H1 (cell line): ENCODE measurements around the gene RAVER2. TPM values are rescaled to one million over a fixed set of nuclear protein-coding genes. Genes with fewer than 3 reads are reported as not detected.

ENCODE experiments used
- CTCF ChIA-PET: fragments of 300-600 bp; sonication (Branson Sonifier 250); formaldehyde crosslinking; loops from one replicate; lab custom pipeline; 2021; ENCODE audit not compliant: partially characterized antibody; lab: Charles Lee
- POLR2A ChIA-PET: fragments of 300-600 bp; sonication (Branson Sonifier 250); formaldehyde crosslinking; loops from one replicate; lab custom pipeline; 2021; ENCODE audit warnings: inconsistent platforms; ENCODE audit not compliant: partially characterized antibody; lab: Charles Lee
- DNase-seq, 2 experiments: peaks; one replicate each; pipeline versions ENCODE4 v3.0.0 to v3.0.0-alpha.2; 2010 to 2022; ENCODE audit warnings: low spot score in 2 of 2, low read depth in 1 of 2, mixed read lengths in 1 of 2
- FAIRE-seq: peaks from 2 replicates; lab custom pipeline; 2011; peaks lifted over from hg19 to GRCh38; lab: Jason Lieb, UNC
- H2AFZ ChIP-seq: 2 replicates; pipeline ENCODE4 v1.8.1; 2012; ENCODE audit warnings: low read length, inconsistent platforms
- H2AK5ac ChIP-seq: 2 replicates; pipeline ENCODE4 v1.6.1; 2013; ENCODE audit warnings: low read depth, low read length
- H2BK120ac ChIP-seq: replicated peaks from 2 replicates; pipeline ENCODE3; 2013; ENCODE audit warnings: low read depth, low read length, inconsistent platforms
- H2BK12ac ChIP-seq: 2 replicates; pipeline ENCODE4 v1.6.1; 2013; ENCODE audit warnings: low read depth, low read length
- H2BK15ac ChIP-seq: 2 replicates; pipeline ENCODE4 v1.6.1; 2013; ENCODE audit warnings: low read length
- H2BK20ac ChIP-seq: 2 replicates; pipeline ENCODE4 v1.6.1; 2013; ENCODE audit warnings: low read length
- H2BK5ac ChIP-seq: 2 replicates; pipeline ENCODE4 v1.6.1; 2013; ENCODE audit warnings: low read depth, low read length
- H3K14ac ChIP-seq: 2 replicates; pipeline ENCODE4 v1.6.1; 2013; ENCODE audit warnings: inconsistent platforms; ENCODE audit not compliant: insufficient read length
- H3K18ac ChIP-seq: 2 replicates; pipeline ENCODE4 v1.6.1; 2013; ENCODE audit warnings: low read length; ENCODE audit errors: extremely low read depth
- H3K23ac ChIP-seq: 2 replicates; pipeline ENCODE4 v1.6.1; 2013; ENCODE audit warnings: inconsistent platforms; ENCODE audit not compliant: insufficient read length
- H3K23me2 ChIP-seq: 2 replicates; pipeline ENCODE4 v1.6.1; 2013; ENCODE audit warnings: low read depth, low read length
- H3K27ac ChIP-seq: 2 replicates; pipeline ENCODE4 v1.6.1; 2011; ENCODE audit warnings: low read depth, low read length, inconsistent platforms
- H3K27me3 ChIP-seq, 4 experiments: replicated peaks in 1 of 4; 1 replicate in 1 of 4; 2 replicates in 3 of 4; pipeline versions ENCODE4 v1.6.1 to v1.8.1; 2011 to 2013; ENCODE audit warnings: low read length in 3 of 4, mild to moderate bottlenecking in 3 of 4, inconsistent platforms in 2 of 4, mixed read lengths in 2 of 4, moderate library complexity in 1 of 4; ENCODE audit not compliant: control insufficient read depth in 3 of 4, insufficient read depth in 3 of 4; ENCODE audit errors: extremely low read depth in 1 of 4
- H3K36me3 ChIP-seq, 4 experiments: 2 replicates each; pipeline versions ENCODE4 v1.6.1 to v1.8.1; 2011 to 2013; ENCODE audit warnings: mild to moderate bottlenecking in 4 of 4, low read length in 3 of 4, moderate library complexity in 2 of 4, control low read depth in 1 of 4, inconsistent platforms in 1 of 4; ENCODE audit not compliant: insufficient read depth in 4 of 4, control insufficient read depth in 2 of 4
- H3K4ac ChIP-seq: replicated peaks from 2 replicates; pipeline ENCODE3; 2013; ENCODE audit warnings: low read length, low read depth, mixed read lengths, inconsistent platforms; ENCODE audit not compliant: insufficient read length
- H3K4me1 ChIP-seq, 4 experiments: replicated peaks in 1 of 4; 1 replicate in 1 of 4; 2 replicates in 3 of 4; pipeline versions ENCODE4 v1.6.1 to v1.8.1; 2011 to 2013; ENCODE audit warnings: low read length in 3 of 4, inconsistent platforms in 2 of 4, mixed read lengths in 1 of 4; ENCODE audit not compliant: insufficient read depth in 4 of 4, control insufficient read depth in 3 of 4
- H3K4me2 ChIP-seq, 2 experiments: 2 replicates each; pipeline versions ENCODE4 v1.6.1 to v1.8.1; 2011 to 2013; ENCODE audit warnings: low read depth in 2 of 2, low read length in 2 of 2, control low read depth in 1 of 2, inconsistent platforms in 1 of 2, mild to moderate bottlenecking in 1 of 2; ENCODE audit not compliant: insufficient read depth in 1 of 2
- H3K4me3 ChIP-seq, 4 experiments: fragments of 200-600, 300-600 bp in 1 of 4; sonication (generic), shearing (Covaris generic), sonication (Bioruptor Twin) in 1 of 4; 2 replicates each; pipeline versions ENCODE4 v1.5.1 to v1.8.1; 2011 to 2016; ENCODE audit warnings: low read length in 4 of 4, low read depth in 3 of 4, control low read depth in 2 of 4, inconsistent platforms in 2 of 4, mild to moderate bottlenecking in 2 of 4, mixed read lengths in 1 of 4, moderate library complexity in 1 of 4; ENCODE audit not compliant: insufficient read depth in 2 of 4; ENCODE audit errors: extremely low read depth in 1 of 4
- H3K56ac ChIP-seq: replicated peaks from 2 replicates; pipeline ENCODE3; 2013; ENCODE audit warnings: low read depth, mild to moderate bottlenecking, mixed read lengths, low read length, inconsistent platforms; ENCODE audit not compliant: insufficient read length
- H3K79me1 ChIP-seq: 2 replicates; pipeline ENCODE4 v1.6.1; 2013; ENCODE audit warnings: low read depth, low read length, control low read depth
- H3K79me2 ChIP-seq, 2 experiments: 2 replicates each; pipeline versions ENCODE4 v1.6.1 to v1.8.1; 2012 to 2013; ENCODE audit warnings: low read length in 2 of 2, mild to moderate bottlenecking in 2 of 2, inconsistent platforms in 1 of 2; ENCODE audit not compliant: insufficient read depth in 2 of 2, control insufficient read depth in 1 of 2
- H3K9ac ChIP-seq, 4 experiments: replicated peaks in 1 of 4; 1 replicate in 1 of 4; 2 replicates in 3 of 4; pipeline versions ENCODE4 v1.6.1 to v1.8.1; 2011 to 2013; ENCODE audit warnings: low read depth in 3 of 4, low read length in 3 of 4, control low read depth in 2 of 4, mild to moderate bottlenecking in 2 of 4, moderate library complexity in 2 of 4, inconsistent platforms in 1 of 4; ENCODE audit errors: extremely low read depth in 1 of 4
- H3K9me3 ChIP-seq, 2 experiments: 2 replicates each; pipeline versions ENCODE4 v1.6.1 to v1.8.1; 2012 to 2013; ENCODE audit warnings: mild to moderate bottlenecking in 2 of 2, moderate library complexity in 2 of 2, control low read depth in 1 of 2, inconsistent platforms in 1 of 2, low read depth in 1 of 2, low read length in 1 of 2, mixed read lengths in 1 of 2; ENCODE audit not compliant: insufficient read depth in 2 of 2
- H4K20me1 ChIP-seq, 2 experiments: replicated peaks in 1 of 2; 2 replicates each; pipeline versions ENCODE3 to v1.8.1; 2011 to 2013; ENCODE audit warnings: inconsistent platforms in 2 of 2, low read length in 2 of 2, mild to moderate bottlenecking in 1 of 2; ENCODE audit not compliant: insufficient read depth in 2 of 2, control insufficient read depth in 1 of 2
- H4K5ac ChIP-seq: 2 replicates; pipeline ENCODE4 v1.6.1; 2013; ENCODE audit warnings: low read length, low read depth, mixed read lengths, inconsistent platforms; ENCODE audit not compliant: insufficient read length
- H4K8ac ChIP-seq: 2 replicates; pipeline ENCODE4 v1.8.0; 2013; ENCODE audit warnings: mild to moderate bottlenecking, moderate library complexity, low read length, inconsistent platforms; ENCODE audit not compliant: insufficient read depth; ENCODE audit errors: extremely low read depth
- H4K91ac ChIP-seq: replicated peaks from 2 replicates; pipeline ENCODE3; 2013; ENCODE audit warnings: low read length, mixed read lengths, inconsistent platforms; ENCODE audit not compliant: insufficient read length
- CHD1 ChIP-seq: IDR thresholded peaks from 2 replicates; pipeline ENCODE4 v1.6.1; 2012; ENCODE audit warnings: low read depth, low read length, improper control_type of control experiment
- KDM5A ChIP-seq: fragments of 200-600 bp; IDR thresholded peaks from 2 replicates; pipeline ENCODE4 v1.7.1; 2012; ENCODE audit warnings: mild to moderate bottlenecking, low read length, inconsistent platforms, mixed read lengths
- SP1 ChIP-seq: IDR thresholded peaks from 2 replicates; pipeline ENCODE4 v1.6.1; 2011; ENCODE audit warnings: low read depth, low read length
- TAF1 ChIP-seq: IDR thresholded peaks from 2 replicates; pipeline ENCODE4 v1.6.1; 2011; ENCODE audit warnings: mild to moderate bottlenecking, low read depth, low read length
- WGBS, 2 experiments: shearing (Covaris generic) in 1 of 2; methylation state at CpG; one replicate each; pipeline versions ENCODE4 v1.1.6 to v1.1.7; 2013 to 2015; ENCODE audit warnings: low lambda C conversion rate in 2 of 2, mixed read lengths in 2 of 2, inconsistent platforms in 1 of 2, low coverage in 1 of 2, missing lambda C conversion rate in 1 of 2; ENCODE audit not compliant: insufficient replicate concordance in 2 of 2, insufficient coverage in 1 of 2, insufficient read length in 1 of 2; ENCODE audit errors: extremely low coverage in 1 of 2, missing lambda C conversion rate in 1 of 2; 5-methylcytosine and 5-hydroxymethylcytosine counted together
- polyA plus RNA-seq, 7 experiments: library from polyadenylated mRNA; depleted of rRNA in 3 of 7; stranded (reverse) in 5 of 7; unstranded in 2 of 7; fragments of >200 nt in 5 of 7; fragments of 200-250 nt in 2 of 7; gene quantifications; 1 replicate in 5 of 7; 2 replicates in 1 of 7; 4 replicates in 1 of 7; pipeline versions ENCODE4 v1.2.1 to v1.2.3, GENCODE V29; 2011 to 2013; ENCODE audit warnings: missing spikeins in 2 of 7, mixed read lengths in 2 of 7
- total RNA-seq: library from RNA; stranded (reverse); fragmentation: NEBNext Ultra II Directional; extraction: Animal tissue kit (Norgen Biotek cat#: 25700); gene quantifications from 2 replicates; pipeline ENCODE4 v1.2.1, GENCODE V29; 2021

RAVER2 gene
- total and polyA plus RNA-seq, 2 of the 8 experiments (the other 6 are each of a cell fraction or from before 2014, with no cell fraction given) = 10.5 to 19.5 TPM

DNA sequence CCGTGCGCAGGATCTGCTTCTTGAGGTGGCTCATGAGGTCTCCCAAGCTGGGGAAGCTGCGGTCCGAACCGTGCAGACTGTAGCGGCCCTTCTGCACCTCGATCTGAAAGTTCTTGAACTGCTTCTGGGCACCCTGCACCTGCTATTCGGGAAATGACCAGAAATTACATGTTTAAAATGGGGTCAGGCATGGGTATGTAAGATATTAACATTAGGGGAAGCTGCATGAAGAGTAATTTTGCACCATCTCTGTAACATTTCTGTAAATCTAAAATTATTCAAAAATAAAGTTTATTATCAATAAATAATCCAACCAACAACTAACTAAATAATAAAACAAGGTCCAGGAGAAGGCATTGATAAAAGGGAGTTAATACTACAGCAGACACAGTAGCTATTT lies 110.7 kb downstream of the RAVER2 start:
- Histone ChIP-seq H3K9me3 (no peaks in the 10 kb centered on the region), H3K9ac (no peak overlapping the region), H3K79me1 (no peaks in the 10 kb centered on the region), H3K4ac (no peak overlapping the region), H3K27ac (no peak overlapping the region), H3K14ac (no peak overlapping the region), H2BK12ac (no peak overlapping the region), H4K20me1 (peaks cover 0 to 4% of the 10 kb centered on the region in 2 experiments), H4K91ac (no peak overlapping the region), H3K4me1 (no peaks in the 10 kb centered on the region), H2AK5ac (no peak overlapping the region), H3K36me3 (no peaks in the 10 kb centered on the region; a peak in 2 of 8 replicates), H2BK5ac (no peak overlapping the region), H4K5ac (no peak overlapping the region), H2BK120ac (no peak overlapping the region), H3K23me2 (no peaks in the 10 kb centered on the region), H3K56ac (no peak overlapping the region), H4K8ac (no peak overlapping the region), H3K79me2 (no peaks in the 10 kb centered on the region), H2AFZ (no peak overlapping the region), H3K23ac (no peak overlapping the region), H3K4me3 (no peak overlapping the region), H3K4me2 (no peak overlapping the region), H3K27me3 (no peaks in the 10 kb centered on the region), H2BK20ac (no peak overlapping the region), H2BK15ac (no peak overlapping the region), H3K18ac (no peak overlapping the region)
- DNase-seq = no peak
- ChIA-PET POLR2A (no interaction called here), CTCF (no interaction called here)
- no peak for FAIRE-seq
- 78% methylated on average over 8 of the region's 8 CpGs; no CpG with 5 or more reads in 1 of the 2 experiments for WGBS, 2 experiments
- no peak for TF ChIP-seq SP1
- TF ChIP-seq KDM5A = no peak
- no peak for TF ChIP-seq TAF1
- TF ChIP-seq CHD1 = no peak
